H9 (cell line): ENCODE measurements around the gene CD300LD. TPM values are rescaled to one million over a fixed set of nuclear protein-coding genes. Genes with fewer than 3 reads are reported as not detected.

ENCODE experiments used
- DNase-seq: peaks from one replicate; pipeline ENCODE4 v3.0.0-alpha.2; 2017
- H2AFZ ChIP-seq: one replicate; pipeline ENCODE4 v1.6.1; 2013; ENCODE audit warnings: mild to moderate bottlenecking, low read length, control low read depth, moderate library complexity
- H2AK5ac ChIP-seq: 2 replicates; pipeline ENCODE4 v1.6.1; 2013; ENCODE audit warnings: low read length, control low read depth, mixed read lengths; ENCODE audit not compliant: insufficient read length
- H2BK120ac ChIP-seq: one replicate; pipeline ENCODE4 v1.6.1; 2013; ENCODE audit warnings: low read depth, mild to moderate bottlenecking, low read length, control low read depth, inconsistent platforms; ENCODE audit not compliant: poor library complexity, severe bottlenecking
- H2BK12ac ChIP-seq: 2 replicates; pipeline ENCODE4 v1.6.1; 2013; ENCODE audit warnings: low read length, control low read depth, mixed read lengths, low read depth; ENCODE audit not compliant: insufficient read length
- H2BK15ac ChIP-seq: 2 replicates; pipeline ENCODE4 v1.6.1; 2013; ENCODE audit warnings: low read depth, low read length, control low read depth
- H2BK20ac ChIP-seq: one replicate; pipeline ENCODE4 v1.6.1; 2013; ENCODE audit warnings: low read depth, mild to moderate bottlenecking, low read length, control low read depth, inconsistent platforms; ENCODE audit not compliant: poor library complexity, severe bottlenecking
- H2BK5ac ChIP-seq: 2 replicates; pipeline ENCODE4 v1.6.1; 2013; ENCODE audit warnings: low read length, control low read depth, mixed read lengths; ENCODE audit not compliant: insufficient read length
- H3K14ac ChIP-seq: 2 replicates; pipeline ENCODE4 v1.6.1; 2013; ENCODE audit warnings: low read length, control low read depth; ENCODE audit not compliant: insufficient read depth
- H3K18ac ChIP-seq: 2 replicates; pipeline ENCODE4 v1.6.1; 2013; ENCODE audit warnings: low read depth, mild to moderate bottlenecking, mixed read lengths, low read length, control low read depth; ENCODE audit not compliant: insufficient read length
- H3K23ac ChIP-seq: 2 replicates; pipeline ENCODE4 v1.6.1; 2013; ENCODE audit warnings: low read length, control low read depth, mixed read lengths, low read depth; ENCODE audit not compliant: insufficient read length
- H3K23me2 ChIP-seq: 2 replicates; pipeline ENCODE4 v1.6.1; 2013; ENCODE audit warnings: low read depth, mild to moderate bottlenecking, mixed read lengths, low read length, control low read depth; ENCODE audit not compliant: insufficient read length, poor library complexity, severe bottlenecking
- H3K27ac ChIP-seq: 2 replicates; pipeline ENCODE4 v1.5.1; 2013; ENCODE audit warnings: low read length, control low read depth, mixed read lengths, low read depth; ENCODE audit not compliant: insufficient read length
- H3K27me3 ChIP-seq: 2 replicates; pipeline ENCODE4 v1.6.1; 2013; ENCODE audit warnings: low read length, control low read depth, inconsistent platforms; ENCODE audit not compliant: insufficient read depth
- H3K4ac ChIP-seq: 2 replicates; pipeline ENCODE4 v1.6.1; 2013; ENCODE audit warnings: low read depth, mild to moderate bottlenecking, control low read depth, inconsistent platforms, low read length, moderate library complexity
- H3K4me1 ChIP-seq: 2 replicates; pipeline ENCODE4 v1.6.1; 2013; ENCODE audit warnings: low read length, control low read depth, inconsistent platforms; ENCODE audit not compliant: insufficient read depth
- H3K4me2 ChIP-seq: 2 replicates; pipeline ENCODE4 v1.6.1; 2013; ENCODE audit warnings: low read length, control low read depth, mixed read lengths; ENCODE audit not compliant: insufficient read length, insufficient read depth
- H3K56ac ChIP-seq: 2 replicates; pipeline ENCODE4 v1.6.1; 2013; ENCODE audit warnings: low read depth, mild to moderate bottlenecking, mixed read lengths, low read length, control low read depth; ENCODE audit not compliant: insufficient read length
- H3K79me1 ChIP-seq: 2 replicates; pipeline ENCODE4 v1.6.1; 2013; ENCODE audit warnings: low read depth, mild to moderate bottlenecking, moderate library complexity, low read length, control low read depth, inconsistent platforms; ENCODE audit not compliant: insufficient read depth, poor library complexity, severe bottlenecking
- H3K79me2 ChIP-seq: 2 replicates; pipeline ENCODE4 v1.6.1; 2013; ENCODE audit warnings: low read length, control low read depth, inconsistent platforms; ENCODE audit not compliant: insufficient read depth
- H3K9ac ChIP-seq: 2 replicates; pipeline ENCODE4 v1.6.1; 2013; ENCODE audit warnings: low read length, control low read depth, mixed read lengths; ENCODE audit not compliant: insufficient read length; ENCODE audit errors: extremely low read depth
- H3K9me3 ChIP-seq: one replicate; pipeline ENCODE4 v1.6.1; 2013; ENCODE audit warnings: low read depth, low read length, inconsistent platforms; ENCODE audit not compliant: control insufficient read depth
- H3T11ph ChIP-seq: one replicate; pipeline ENCODE4 v1.6.1; 2013; ENCODE audit warnings: mild to moderate bottlenecking, low read length, control low read depth, inconsistent platforms
- H4K20me1 ChIP-seq: one replicate; pipeline ENCODE4 v1.6.1; 2013; ENCODE audit not compliant: control insufficient read depth, insufficient read length, insufficient read depth
- H4K5ac ChIP-seq: 2 replicates; pipeline ENCODE4 v1.6.1; 2013; ENCODE audit warnings: low read depth, mild to moderate bottlenecking, mixed read lengths, low read length, control low read depth; ENCODE audit not compliant: insufficient read length
- H4K8ac ChIP-seq: replicated peaks from 2 replicates; pipeline ENCODE4 v1.6.1; 2013; ENCODE audit warnings: low read length, control low read depth, mixed read lengths, low read depth; ENCODE audit not compliant: insufficient read length
- H4K91ac ChIP-seq: 2 replicates; pipeline ENCODE4 v1.6.1; 2013; ENCODE audit warnings: low read depth, mild to moderate bottlenecking, moderate library complexity, mixed read lengths, low read length, control low read depth; ENCODE audit not compliant: insufficient read length
- H3K27ac Mint-ChIP-seq, 3 experiments: 2 replicates in 2 of 3; 3 replicates in 1 of 3; pipeline ENCODE4 v1.8.0; 2020 to 2021; ENCODE audit warnings: mixed read lengths in 3 of 3, mild to moderate bottlenecking in 1 of 3, moderate library complexity in 1 of 3
- H3K27me3 Mint-ChIP-seq: 2 replicates; pipeline ENCODE4 v1.8.0; 2021; ENCODE audit warnings: low read depth, mild to moderate bottlenecking, moderate library complexity, mixed read lengths
- H3K36me3 Mint-ChIP-seq, 3 experiments: 2 replicates in 2 of 3; 3 replicates in 1 of 3; pipeline ENCODE4 v1.8.0; 2020 to 2021; ENCODE audit warnings: low read depth in 3 of 3, mixed read lengths in 3 of 3; ENCODE audit not compliant: insufficient read depth in 1 of 3
- H3K4me1 Mint-ChIP-seq, 2 experiments: 2 replicates each; pipeline ENCODE4 v1.8.0; 2020; ENCODE audit warnings: mixed read lengths in 2 of 2
- H3K4me3 Mint-ChIP-seq, 2 experiments: 2 replicates in 1 of 2; 3 replicates in 1 of 2; pipeline ENCODE4 v1.8.0; 2020 to 2021; ENCODE audit warnings: mild to moderate bottlenecking in 2 of 2, mixed read lengths in 2 of 2, moderate library complexity in 1 of 2
- H3K9me3 Mint-ChIP-seq, 2 experiments: 2 replicates in 1 of 2; 3 replicates in 1 of 2; pipeline ENCODE4 v1.8.0; 2020; ENCODE audit warnings: mild to moderate bottlenecking in 2 of 2, mixed read lengths in 2 of 2, moderate library complexity in 1 of 2
- WGBS: extraction: QIAGEN DNeasy Blood & Tissue Kit; methylation state at CpG from one replicate; pipeline ENCODE4 v1.1.7; 2013; ENCODE audit warnings: missing lambda C conversion rate, low lambda C conversion rate, mixed read lengths; ENCODE audit not compliant: insufficient read length; ENCODE audit errors: extremely low coverage; 5-methylcytosine and 5-hydroxymethylcytosine counted together
- total RNA-seq: library from RNA; stranded (reverse); gene quantifications from 2 replicates; pipeline ENCODE4 v1.2.1, GENCODE V29; 2021
- TF ChIP-seq, protein P1 (sequence below): fragments of 200-600 bp; sonication (generic); conservative IDR thresholded peaks from 3 replicates; pipeline ENCODE4 v1.8.0; 2021; ENCODE audit warnings: antibody characterized with exemption, mild to moderate bottlenecking

CD300LD gene
- total RNA-seq, 1 experiment from 2014 or later = not detected

DNA sequence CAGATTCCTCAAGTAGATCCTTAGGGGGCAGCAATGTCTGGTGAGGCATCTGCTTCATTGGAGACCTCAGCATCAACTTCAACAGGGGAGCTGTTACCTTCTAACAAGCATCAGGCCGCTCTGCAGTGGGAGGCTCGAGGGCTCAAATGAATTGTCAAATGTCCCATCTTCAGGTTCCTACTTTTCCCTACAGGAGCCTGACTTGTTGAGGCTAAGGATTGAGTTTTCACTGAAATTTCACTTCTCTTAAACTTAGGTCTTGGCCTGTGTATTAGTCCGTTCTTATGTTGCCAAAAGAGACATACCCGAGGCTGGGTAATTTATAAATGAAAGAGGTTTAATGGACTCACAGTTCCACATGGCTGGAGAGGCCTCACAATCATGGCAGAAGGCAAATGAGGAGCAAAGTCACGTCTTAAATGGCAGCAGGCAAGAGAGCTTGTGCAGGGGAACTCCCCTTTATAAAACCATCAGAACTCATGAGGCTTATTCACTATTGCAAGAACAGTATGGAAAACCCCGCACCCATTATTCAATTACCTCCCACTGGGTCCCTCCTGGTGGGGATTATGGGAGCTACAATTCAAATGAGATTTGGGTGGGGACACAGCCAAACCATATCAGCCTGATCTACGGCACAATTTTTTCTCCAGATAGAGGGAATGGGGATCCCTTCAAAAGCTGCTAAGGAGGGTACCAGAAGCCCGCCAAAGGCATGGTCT lies 5.1 kb upstream of the CD300LD start:
- H4K5ac ChIP-seq = no peak overlapping the region
- WGBS = no CpG with 5 or more reads among the region's 8 CpGs

More for the DNA sequence above, 5.1 kb upstream of the CD300LD start:
- H3K14ac ChIP-seq = no peak overlapping the region
- Mint-ChIP-seq H3K9me3 (no peaks in the 10 kb centered on the region; a peak in 1 of 5 replicates), H3K4me3 (no peak overlapping the region), H3K4me1 (peaks cover 11 to 12% of the 10 kb centered on the region in 2 experiments), H3K27ac (no peak overlapping the region), H3K27me3 (peaks cover 57% of the 10 kb centered on the region), H3K36me3 (no peaks in the 10 kb centered on the region)
- no peak overlapping the region for H3K9ac ChIP-seq
- H3T11ph ChIP-seq = no peak overlapping the region
- H2BK120ac ChIP-seq = no peak overlapping the region
- H4K8ac ChIP-seq = no peak overlapping the region
- no peak overlapping the region for H2BK20ac ChIP-seq
- no peak overlapping the region for H3K4ac ChIP-seq
- no peak overlapping the region for H3K56ac ChIP-seq
- no peaks in the 10 kb centered on the region for H3K79me1 ChIP-seq
- H4K91ac ChIP-seq = no peak overlapping the region
- no peak overlapping the region for H2AK5ac ChIP-seq
- no peaks in the 10 kb centered on the region for H4K20me1 ChIP-seq
- H3K27me3 ChIP-seq = no peaks in the 10 kb centered on the region
- no peak overlapping the region for H2AFZ ChIP-seq
- no peaks in the 10 kb centered on the region for H3K79me2 ChIP-seq
- H3K4me1 ChIP-seq = no peaks in the 10 kb centered on the region
- no peaks in the 10 kb centered on the region for H3K9me3 ChIP-seq
- H3K27ac ChIP-seq = no peak overlapping the region
- TF ChIP-seq, protein P1, sequence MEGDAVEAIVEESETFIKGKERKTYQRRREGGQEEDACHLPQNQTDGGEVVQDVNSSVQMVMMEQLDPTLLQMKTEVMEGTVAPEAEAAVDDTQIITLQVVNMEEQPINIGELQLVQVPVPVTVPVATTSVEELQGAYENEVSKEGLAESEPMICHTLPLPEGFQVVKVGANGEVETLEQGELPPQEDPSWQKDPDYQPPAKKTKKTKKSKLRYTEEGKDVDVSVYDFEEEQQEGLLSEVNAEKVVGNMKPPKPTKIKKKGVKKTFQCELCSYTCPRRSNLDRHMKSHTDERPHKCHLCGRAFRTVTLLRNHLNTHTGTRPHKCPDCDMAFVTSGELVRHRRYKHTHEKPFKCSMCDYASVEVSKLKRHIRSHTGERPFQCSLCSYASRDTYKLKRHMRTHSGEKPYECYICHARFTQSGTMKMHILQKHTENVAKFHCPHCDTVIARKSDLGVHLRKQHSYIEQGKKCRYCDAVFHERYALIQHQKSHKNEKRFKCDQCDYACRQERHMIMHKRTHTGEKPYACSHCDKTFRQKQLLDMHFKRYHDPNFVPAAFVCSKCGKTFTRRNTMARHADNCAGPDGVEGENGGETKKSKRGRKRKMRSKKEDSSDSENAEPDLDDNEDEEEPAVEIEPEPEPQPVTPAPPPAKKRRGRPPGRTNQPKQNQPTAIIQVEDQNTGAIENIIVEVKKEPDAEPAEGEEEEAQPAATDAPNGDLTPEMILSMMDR = no peak
- no peak overlapping the region for H2BK5ac ChIP-seq
- H3K23me2 ChIP-seq = no peaks in the 10 kb centered on the region
- no peak overlapping the region for H3K18ac ChIP-seq
- no peak for DNase-seq
- no peak overlapping the region for H3K4me2 ChIP-seq
- no peak overlapping the region for H2BK15ac ChIP-seq
- H2BK12ac ChIP-seq = no peak overlapping the region
- no peak overlapping the region for H3K23ac ChIP-seq
